Astrocyte of the cerebellum (primary cell): ENCODE results near the gene CHD5.

Source experiments
- DNase-seq: peaks from one replicate; pipeline ENCODE4 v3.0.0-alpha.2; 2011; ENCODE audit warnings: low read depth
- H3K4me3 ChIP-seq: 2 replicates; pipeline ENCODE4 v1.5.1; 2011; ENCODE audit warnings: mild to moderate bottlenecking, low read depth, low read length, moderate library complexity
- in situ Hi-C: cut with HindIII; loops from 2 replicates; pipeline ENCODE4 v1.10.0; 2017; ENCODE audit warnings: low sequenced_read_pairs
- TF ChIP-seq, protein P1 (sequence below): IDR thresholded peaks from 2 replicates; pipeline ENCODE4 v1.5.1; 2012; ENCODE audit warnings: low read length, low read depth, moderate library complexity, mild to moderate bottlenecking; ENCODE audit errors: missing control alignments

The CHD5 gene

DNA sequence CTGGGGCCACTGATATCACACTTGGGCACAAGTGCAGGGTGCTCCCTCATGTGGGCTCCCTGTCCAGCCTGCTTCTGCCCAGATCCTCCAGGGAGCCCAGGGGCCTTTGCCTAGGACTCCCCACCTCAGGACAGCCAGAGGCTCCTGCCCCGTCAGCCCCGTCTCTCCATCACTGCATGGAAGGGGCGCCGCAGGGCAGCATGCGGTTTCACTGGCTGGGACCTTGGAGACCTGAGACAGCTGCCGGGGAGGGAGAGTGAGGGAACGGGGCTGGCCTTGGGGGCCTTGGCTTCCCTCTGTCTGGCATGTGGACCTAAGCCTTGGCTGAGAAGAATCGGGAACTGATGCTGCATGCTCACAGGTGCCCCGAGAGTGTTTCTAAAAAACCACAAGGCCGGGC, 87.9 kb downstream of the CHD5 start:
- no peak overlapping the region for H3K4me3 ChIP-seq
- TF ChIP-seq, protein P1, sequence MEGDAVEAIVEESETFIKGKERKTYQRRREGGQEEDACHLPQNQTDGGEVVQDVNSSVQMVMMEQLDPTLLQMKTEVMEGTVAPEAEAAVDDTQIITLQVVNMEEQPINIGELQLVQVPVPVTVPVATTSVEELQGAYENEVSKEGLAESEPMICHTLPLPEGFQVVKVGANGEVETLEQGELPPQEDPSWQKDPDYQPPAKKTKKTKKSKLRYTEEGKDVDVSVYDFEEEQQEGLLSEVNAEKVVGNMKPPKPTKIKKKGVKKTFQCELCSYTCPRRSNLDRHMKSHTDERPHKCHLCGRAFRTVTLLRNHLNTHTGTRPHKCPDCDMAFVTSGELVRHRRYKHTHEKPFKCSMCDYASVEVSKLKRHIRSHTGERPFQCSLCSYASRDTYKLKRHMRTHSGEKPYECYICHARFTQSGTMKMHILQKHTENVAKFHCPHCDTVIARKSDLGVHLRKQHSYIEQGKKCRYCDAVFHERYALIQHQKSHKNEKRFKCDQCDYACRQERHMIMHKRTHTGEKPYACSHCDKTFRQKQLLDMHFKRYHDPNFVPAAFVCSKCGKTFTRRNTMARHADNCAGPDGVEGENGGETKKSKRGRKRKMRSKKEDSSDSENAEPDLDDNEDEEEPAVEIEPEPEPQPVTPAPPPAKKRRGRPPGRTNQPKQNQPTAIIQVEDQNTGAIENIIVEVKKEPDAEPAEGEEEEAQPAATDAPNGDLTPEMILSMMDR = no peak
- in situ Hi-C loops = no loop called here
- no peak for DNase-seq

DNA sequence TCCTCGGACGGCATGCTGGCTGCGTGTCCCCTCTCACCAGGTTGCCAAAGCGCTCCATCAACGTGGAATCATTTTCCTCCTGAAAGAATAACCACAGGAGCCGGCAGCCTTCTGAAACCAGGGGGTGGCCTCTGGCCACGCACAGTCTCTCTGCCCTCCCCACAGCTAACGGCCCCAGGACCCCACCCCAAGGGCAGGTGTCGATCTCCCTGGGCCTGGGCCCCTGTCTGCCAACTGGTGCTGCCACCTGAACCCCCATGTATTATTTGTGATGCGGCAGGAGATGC, 88.4 kb downstream of the CHD5 start:
- TF ChIP-seq, protein P1 = no peak

DNA sequence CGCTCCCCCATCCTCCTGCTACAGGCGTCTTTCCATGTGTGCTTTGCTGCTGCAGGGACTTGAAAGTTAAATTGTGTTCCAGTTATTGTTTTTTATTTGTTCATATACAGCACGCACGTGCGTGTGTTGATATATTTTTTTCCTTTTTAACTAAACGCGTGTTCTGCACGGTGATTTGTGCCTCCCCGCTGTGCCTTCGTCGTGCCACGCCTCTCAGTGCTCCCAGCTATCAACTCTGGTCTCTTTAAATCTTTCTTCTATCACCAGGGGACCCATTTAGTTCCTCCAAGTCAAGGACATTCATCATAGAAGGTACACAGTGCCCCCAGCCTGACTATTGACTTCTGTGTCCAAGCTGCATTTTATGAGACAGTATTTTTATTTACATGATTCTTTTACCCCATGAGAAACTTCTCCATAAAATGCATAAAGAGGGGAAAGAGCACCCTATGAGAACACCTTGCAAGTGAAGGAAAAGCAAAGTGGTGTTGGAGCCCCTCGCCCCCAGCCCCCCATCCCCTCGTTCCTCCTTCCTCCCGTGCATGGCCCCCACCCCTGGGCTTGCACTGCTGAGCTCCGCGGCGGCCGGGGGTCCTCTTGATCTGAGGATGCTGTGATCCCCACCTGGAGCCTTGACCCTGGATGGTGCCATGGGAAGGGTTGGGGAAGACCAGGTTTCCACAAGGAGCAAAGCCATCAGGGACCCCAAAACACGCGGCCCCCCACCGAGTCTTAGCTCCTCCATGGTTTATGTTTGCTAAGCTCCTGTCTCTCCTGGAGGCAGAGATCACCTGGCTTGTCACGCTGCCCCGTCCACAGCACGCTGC, 88.9 kb downstream of the CHD5 start:
- in situ Hi-C loops = no loop called here
- no peak overlapping the region for H3K4me3 ChIP-seq

More for the DNA sequence above, 88.4 kb downstream of the CHD5 start:
- no peak overlapping the region for H3K4me3 ChIP-seq
- in situ Hi-C loops = no loop called here
- no peak for DNase-seq

DNA sequence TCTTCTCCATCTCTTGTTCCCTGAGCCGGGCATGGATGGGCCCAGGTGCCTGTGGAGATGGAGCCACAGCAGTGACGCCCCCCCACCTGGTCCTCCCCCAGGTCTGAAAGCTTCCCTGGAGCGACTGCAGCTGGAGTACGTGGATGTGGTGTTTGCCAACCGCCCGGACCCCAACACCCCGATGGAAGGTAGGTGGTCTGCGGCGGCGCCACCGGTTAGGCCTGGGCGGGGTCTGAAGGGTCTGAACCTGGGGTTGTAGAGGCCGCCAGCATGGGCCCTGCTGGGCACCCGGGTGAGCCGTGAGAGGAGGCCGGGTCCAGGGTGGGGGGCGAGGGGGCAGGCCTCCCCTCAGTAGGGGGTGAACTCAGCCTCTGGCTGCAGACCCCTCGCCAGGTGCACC, 89.8 kb downstream of the CHD5 start:
- DNase-seq = no peak
- in situ Hi-C loops = no loop called here
- TF ChIP-seq, protein P1 = no peak

More for the DNA sequence above, 88.9 kb downstream of the CHD5 start:
- TF ChIP-seq, protein P1 = no peak
- DNase-seq = no peak

DNA sequence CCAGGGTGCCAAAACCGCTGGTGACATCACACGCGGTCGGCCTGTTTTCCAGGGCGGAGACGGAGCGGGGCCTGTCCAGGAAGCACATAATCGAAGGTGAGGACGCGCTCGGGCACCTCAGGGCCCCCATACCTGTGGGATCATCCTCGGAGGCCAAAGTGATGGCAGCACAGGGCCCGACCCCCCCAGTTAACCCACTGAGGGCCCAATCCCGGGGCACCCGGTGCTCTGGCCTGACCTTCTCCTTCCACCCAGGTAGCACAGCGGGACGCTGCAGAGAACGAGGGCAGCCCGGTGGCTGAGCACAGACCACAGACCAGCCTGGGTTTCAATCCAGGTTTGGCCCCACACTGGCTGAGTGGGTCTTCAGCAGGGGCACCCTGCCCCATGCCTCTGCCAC, 91.2 kb downstream of the CHD5 start:
- in situ Hi-C loops = no loop called here
- no peak overlapping the region for H3K4me3 ChIP-seq
- DNase-seq = no peak
- TF ChIP-seq, protein P1 = no peak

More for the DNA sequence above, 89.8 kb downstream of the CHD5 start:
- no peak overlapping the region for H3K4me3 ChIP-seq

DNA sequence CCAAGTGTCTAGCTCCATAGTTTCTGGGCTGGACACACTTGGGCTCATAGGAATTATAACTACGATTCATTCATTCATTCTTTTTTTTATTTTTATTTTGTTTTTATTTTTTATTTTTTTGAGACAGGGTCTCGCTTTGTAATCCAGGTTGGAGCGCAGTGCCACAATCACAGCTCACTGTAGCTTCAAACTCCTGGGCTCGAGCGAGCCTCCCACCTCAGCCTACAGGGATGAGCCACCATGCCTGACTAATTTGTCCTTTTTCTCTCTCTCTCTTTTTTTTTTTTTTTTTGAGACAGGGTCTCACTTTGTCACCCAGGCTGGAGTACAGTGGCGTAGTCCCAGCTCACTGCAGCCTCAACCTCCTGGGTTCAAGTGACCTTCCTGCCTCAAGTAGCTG, 92.2 kb downstream of the CHD5 start:
- DNase-seq = no peak
- no peak overlapping the region for H3K4me3 ChIP-seq
- TF ChIP-seq, protein P1 = no peak
- in situ Hi-C loops = no loop called here

DNA sequence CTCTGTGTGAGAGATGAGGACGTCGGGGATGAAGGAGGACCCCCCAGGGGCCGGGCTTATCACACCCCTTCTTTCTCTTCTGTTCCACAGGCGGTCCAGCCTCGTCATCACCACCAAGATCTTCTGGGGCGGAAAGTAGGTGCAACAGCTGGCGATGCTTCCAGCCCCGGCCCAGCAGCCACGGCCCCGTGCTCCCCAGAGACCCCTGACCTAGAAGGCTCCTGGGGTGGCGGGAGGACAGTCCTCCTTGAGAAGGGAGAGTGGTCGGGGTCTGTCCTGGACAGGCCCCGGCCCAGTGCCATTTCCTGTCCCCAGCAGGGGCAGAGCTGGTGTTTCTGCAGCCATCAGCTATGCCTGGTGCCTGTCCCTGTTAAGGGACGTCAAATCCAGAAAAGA, 92.7 kb downstream of the CHD5 start:
- DNase-seq = no peak

More for the DNA sequence above, 92.7 kb downstream of the CHD5 start:
- H3K4me3 ChIP-seq = no peak overlapping the region
- TF ChIP-seq, protein P1 = no peak
- in situ Hi-C loops = no loop called here
